GM21576 (cell line): ENCODE data around the gene CDS1.
"Not testable (repeated sequence)": the region's sequence is repeated elsewhere in the genome, so short reads cannot be mapped to it uniquely, and the experiment has no call there.

Experiments
- ATAC-seq: cut with Tn5 transposase; IDR thresholded peaks from one replicate; pipeline ENCODE4 v1.9.1; 2021; ENCODE audit warnings: mild to moderate bottlenecking, moderate library complexity; ENCODE audit not compliant: unreplicated experiment

Gene CDS1

GRCh38 chr4:84582988-84583875 is at the start of gene CDS1:
TSS of gene CDS1 (plus strand) at chr4:84583127. CDS start at chr4:84583402, 275 bp downstream.
- ATAC-seq, result peak; percentile 51

DNA sequence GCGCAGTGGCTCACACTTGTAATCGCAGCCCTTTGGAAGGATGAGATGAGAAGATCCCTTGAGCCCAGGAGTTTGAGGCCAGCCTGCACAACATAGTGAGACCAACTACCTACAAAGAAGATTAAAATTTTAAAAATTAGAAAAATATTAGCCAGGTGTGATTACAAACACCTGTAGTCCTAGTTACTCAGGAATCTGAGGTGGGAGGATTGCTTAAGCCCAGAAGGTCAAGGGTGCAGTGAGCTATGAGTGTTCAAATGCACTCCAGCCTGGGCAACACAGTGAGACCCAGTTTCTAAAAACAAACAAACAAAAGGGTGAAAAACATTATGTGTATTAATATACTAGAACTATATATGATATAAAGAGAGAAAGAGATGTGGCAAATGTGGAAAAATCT is 47.0 kb upstream of the CDS1 start:
- ATAC-seq, result no peak

DNA sequence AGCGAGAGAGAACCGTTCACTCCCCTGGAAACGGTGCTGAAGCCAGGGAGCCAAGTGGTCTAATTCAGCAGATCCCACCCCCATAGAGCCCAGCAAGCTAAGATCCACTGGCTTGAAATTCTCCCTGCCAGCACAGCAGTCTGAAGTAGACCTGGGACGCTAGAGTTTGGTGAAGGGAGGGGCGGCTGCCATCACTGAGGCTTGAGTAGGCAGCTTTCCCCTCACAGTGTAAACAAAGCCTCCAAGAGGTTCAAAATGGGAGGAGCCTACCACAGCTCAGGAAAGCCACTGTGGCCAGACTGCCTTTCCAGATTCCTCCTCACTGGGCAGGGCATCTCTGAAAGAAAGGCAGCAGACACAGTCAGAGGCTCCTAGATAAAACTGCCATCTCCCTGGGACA is 37.8 kb upstream of the CDS1 start:
- no peak for ATAC-seq

- ATAC-seq, result no peak
These were observed 35.7 kb upstream of the CDS1 start for GRCh38 chr4:84547211-84547610.

DNA sequence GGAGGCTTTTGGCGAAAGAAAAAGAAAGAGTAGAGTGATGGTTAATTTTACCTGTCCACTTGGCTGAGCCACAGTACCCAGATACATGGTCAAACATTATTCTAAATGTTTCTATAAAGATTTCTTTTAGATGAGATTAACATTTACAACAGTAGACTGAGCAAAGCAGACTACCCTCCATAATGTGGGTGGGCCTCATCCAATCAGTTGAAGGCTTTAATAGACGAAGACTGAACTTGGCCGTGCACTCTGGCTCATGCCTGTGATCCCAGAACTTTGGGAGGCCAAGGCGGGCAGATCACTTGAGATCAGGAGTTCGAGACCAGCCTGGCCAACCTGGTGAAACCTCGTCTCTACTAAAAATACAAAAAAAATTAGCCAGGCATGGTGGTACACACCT is 33.7 kb upstream of the CDS1 start:
- not testable (repeated sequence) for ATAC-seq

- no peak for ATAC-seq
These were observed 20.8 kb upstream of the CDS1 start for GRCh38 chr4:84562156-84562555.

- ATAC-seq, result no peak
These were observed 19.9 kb upstream of the CDS1 start for GRCh38 chr4:84563002-84563401.

GRCh38 chr4:84565951-84566350 is 17.0 kb upstream of the CDS1 start:
- no peak for ATAC-seq

DNA sequence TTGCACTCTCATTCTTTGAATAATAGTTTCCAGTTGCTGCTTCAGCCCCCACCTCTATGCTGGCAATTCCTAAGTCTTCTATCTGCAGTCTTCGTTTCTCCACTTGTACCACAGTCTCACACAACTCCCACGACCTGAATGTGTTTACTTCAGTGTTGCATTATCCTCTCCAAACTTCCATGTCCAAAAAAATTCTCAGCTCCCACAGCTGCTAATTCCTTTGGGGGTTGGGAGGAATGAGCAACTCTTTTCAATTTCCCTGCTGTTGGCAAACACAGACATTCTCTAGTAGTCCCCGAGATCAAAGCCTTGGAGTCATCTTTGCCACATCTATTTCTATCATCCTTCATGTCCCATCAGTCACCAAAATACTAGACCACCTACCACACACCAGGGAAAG is 14.4 kb upstream of the CDS1 start:
- no peak for ATAC-seq

- ATAC-seq, result no peak
These were observed 13.9 kb upstream of the CDS1 start for GRCh38 chr4:84569009-84569408.

- no peak for ATAC-seq
These were observed 9.4 kb upstream of the CDS1 start for GRCh38 chr4:84573385-84574068.

DNA sequence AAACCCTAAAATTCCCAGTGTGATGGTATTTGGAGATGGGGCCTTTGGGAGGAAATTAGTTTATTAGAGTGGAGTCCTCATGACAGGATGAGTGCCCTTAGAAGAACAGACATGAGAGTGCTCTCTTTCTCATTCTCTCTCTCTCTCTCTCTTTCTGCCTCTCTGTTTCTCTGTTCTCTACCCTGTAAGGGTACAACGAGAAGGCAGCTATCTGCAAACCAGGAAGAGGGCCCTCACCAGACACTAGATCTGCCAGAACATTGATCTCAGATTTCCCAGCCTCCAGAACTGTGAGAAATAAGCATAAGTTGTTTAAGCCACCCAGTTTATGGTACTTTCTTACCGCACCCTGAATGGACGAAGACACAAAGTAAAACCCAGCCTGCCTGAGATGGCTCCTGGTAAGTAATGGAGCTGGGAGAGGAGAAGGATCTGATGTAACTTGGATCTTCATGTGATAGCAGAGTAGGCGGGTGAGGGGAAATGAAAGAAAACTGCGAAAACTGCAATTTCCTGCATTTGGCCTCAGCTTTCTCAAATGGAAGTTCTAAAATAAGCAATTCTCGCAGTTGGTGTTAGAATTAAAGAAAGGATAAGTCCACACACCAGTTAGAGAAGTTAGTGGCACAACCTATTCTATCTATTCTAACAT is 8.7 kb upstream of the CDS1 start:
- ATAC-seq, result no peak

DNA sequence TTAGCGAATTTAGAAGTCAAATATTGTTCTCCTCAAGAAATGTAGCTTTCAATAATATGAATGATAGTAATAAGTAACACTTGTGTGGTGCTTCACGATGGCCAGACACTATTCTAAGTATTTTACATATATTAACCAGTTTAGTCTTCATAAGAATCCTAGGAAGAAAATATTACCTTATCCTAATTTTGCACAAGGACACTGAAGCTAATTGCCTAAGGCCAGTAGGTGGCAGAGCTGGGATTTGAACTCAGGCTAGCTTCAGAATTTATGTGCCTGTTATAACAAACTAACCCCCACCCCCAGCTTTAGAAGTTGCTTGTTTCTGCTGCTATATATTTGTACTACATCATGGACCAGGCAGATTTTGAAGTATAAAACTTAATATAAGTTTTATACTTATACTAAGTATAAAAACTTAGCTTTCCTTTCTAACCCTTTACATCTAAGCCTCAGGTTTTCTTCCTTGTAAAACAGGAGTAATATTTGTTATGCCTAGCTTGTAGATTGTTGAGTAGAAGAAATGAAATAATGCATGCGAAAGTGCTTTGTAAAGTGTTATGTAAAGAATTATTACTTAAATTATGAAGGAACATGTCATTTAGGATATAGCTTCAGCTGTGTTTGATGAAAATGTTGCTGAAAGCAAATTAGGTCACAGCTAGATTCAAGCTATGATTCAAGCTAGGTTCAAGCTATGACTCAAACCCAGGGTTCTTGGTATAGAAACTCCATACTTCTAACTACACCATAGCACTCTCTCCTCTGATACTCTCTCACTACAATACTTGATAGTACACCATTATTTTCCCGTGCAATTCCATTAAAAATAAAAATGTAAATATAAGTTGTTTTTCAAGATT is 4.2 kb upstream of the CDS1 start:
- ATAC-seq, result no peak

DNA sequence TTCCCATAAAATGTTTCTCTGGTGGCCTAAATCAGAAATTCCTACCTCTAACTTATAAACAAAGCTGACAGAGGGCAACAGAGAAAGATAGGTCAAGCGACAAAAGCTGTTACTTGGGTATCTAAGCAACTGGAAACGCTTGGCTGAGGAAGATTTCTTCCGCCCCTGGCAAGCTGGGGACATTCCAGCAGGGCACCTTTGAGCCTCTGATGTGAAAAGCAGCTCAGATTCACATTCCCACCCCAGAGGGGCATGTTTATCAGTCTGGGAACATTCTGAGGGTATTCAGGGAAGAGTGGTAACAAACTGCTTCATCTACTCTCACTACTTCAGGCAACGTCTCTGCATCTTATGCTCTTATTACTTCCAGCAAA is 3.5 kb upstream of the CDS1 start:
- ATAC-seq, result no peak

DNA sequence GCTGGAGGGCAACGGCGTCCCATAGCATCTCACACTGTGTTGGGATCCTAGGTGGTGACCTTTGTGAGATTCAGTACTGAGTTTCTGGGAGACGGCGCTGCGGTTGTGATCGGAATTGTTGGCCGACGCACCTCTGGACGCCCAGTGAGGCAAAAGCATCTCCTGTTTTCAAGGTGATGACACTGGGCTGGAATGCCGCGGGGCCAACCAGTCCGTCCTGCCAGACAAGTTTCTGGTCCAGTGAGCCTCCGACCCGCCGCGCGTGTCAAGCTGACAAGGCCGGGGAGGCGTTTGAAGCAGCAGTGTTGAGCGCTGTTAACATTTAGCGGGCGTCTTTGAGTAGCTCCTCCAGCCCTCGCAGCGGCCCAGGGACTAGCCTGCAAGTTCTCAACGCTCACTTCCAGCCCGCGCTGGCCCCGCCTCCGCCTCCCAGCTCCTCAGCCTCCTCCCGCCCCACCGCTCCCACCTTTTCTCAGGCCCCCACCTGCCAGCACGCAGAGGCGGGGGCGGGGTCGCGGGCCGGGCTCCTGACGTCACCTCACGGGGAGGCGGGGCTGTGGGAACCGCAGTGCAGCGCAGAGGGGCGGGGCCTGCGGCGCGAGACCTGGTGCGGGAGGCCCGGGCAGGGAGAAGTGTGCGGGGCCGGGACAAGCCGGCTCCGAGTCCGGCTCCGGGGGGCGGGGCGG is 482 bp upstream of the CDS1 start:
- peak; percentile 70 for ATAC-seq

DNA sequence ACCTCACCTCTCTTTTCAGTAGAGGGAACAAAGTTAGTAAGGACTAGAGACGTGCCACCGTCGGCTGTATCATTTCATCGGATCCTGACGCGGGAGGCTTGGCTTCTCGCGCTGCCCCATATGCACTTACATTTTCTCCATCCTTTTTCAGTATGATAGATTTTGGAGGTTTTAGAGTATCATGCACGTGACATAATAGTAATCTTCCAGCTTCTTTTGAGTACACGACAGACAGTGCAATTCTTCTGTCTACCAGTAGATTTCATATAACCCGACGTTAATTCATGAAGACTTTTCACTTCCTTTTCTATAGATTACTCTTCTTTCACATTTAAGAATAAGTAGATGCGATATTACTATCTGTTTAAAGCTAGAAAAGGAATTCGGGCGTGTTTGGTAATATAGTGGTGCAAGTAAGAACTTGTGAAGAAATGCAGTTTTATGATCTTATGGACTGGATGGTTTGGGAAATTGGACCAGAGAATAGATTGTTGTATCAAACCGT is 1.0 kb downstream of the CDS1 start:
- no peak for ATAC-seq

GRCh38 chr4:84585251-84585650 is 2.3 kb downstream of the CDS1 start:
- ATAC-seq, result no peak

- ATAC-seq, result no peak
These were observed 11.8 kb downstream of the CDS1 start for GRCh38 chr4:84594724-84595123.

GRCh38 chr4:84596826-84597225 is 13.9 kb downstream of the CDS1 start:
- no peak for ATAC-seq

- no peak for ATAC-seq
These were observed 14.5 kb downstream of the CDS1 start for GRCh38 chr4:84597450-84597849.
